Adrenal gland (tissue), 5 donors: ENCODE data around the gene AGL.

Experiments used
- POLR2A ChIP-seq, 2 donors: fragments of 450-650 bp; IDR thresholded peaks; one replicate each; pipeline ENCODE4 v1.6.1; 2017; ENCODE audit warnings: antibody characterized with exemption in 2 of 2, mild to moderate bottlenecking in 2 of 2, moderate library complexity in 1 of 2
- TF ChIP-seq, protein P1 (sequence below), 6 experiments: fragments of 450-650 bp in 4 of 6; fragments of 200-600 bp in 2 of 6; sonication (generic) in 1 of 6; IDR thresholded peaks; 1 replicate in 5 of 6; 2 replicates in 1 of 6; pipeline versions ENCODE4 v1.5.1 to v1.8.0; 2016 to 2021; ENCODE audit warnings: antibody characterized with exemption in 6 of 6, mild to moderate bottlenecking in 2 of 6, moderate library complexity in 1 of 6
- donor health status: DM: no; HTN: no; CAD: no.

DNA sequence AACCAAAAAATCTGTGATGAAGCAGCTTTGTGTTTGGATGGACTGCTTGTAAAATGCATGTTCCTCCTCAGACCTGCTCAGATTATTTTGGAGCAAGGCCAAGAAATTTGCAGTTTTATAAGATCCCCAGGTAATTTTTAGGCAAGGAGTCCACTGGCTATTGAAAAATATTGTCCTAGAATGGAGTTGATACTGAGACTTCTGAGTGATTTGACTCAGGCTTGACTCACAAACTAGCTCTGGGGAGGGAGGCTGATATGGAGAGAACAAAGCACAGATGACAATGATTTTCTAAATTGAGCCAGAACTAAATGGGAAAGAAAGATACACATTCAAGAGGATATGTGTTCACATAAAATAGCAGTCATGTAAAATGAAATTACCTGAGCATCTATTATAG is 36.7 kb downstream of the AGL start:
- no peak for TF ChIP-seq POLR2A (IDR thresholded peaks at IDR 0.05)
- TF ChIP-seq, protein P1, sequence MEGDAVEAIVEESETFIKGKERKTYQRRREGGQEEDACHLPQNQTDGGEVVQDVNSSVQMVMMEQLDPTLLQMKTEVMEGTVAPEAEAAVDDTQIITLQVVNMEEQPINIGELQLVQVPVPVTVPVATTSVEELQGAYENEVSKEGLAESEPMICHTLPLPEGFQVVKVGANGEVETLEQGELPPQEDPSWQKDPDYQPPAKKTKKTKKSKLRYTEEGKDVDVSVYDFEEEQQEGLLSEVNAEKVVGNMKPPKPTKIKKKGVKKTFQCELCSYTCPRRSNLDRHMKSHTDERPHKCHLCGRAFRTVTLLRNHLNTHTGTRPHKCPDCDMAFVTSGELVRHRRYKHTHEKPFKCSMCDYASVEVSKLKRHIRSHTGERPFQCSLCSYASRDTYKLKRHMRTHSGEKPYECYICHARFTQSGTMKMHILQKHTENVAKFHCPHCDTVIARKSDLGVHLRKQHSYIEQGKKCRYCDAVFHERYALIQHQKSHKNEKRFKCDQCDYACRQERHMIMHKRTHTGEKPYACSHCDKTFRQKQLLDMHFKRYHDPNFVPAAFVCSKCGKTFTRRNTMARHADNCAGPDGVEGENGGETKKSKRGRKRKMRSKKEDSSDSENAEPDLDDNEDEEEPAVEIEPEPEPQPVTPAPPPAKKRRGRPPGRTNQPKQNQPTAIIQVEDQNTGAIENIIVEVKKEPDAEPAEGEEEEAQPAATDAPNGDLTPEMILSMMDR (IDR thresholded peaks at IDR 0.05) = no peak
